HCT116 (cell line): ENCODE measurements around the gene ZFR2. TPM values are rescaled to one million over a fixed set of nuclear protein-coding genes. Genes with fewer than 3 reads are reported as not detected.

Source experiments
- ATAC-seq: fragments of 200-7000 bp; cut with Tn5 transposase; 2 replicates; pipeline ENCODE4 v1.9.1; 2020; ENCODE audit warnings: mild to moderate bottlenecking, moderate library complexity
- BruUV-seq: library from RNA; stranded (reverse); fragments of 400-500 nt; replicated peaks from 2 replicates; lab custom pipeline; 2021; lab: Mats Ljungman, UMichigan
- CTCF ChIA-PET: fragments of 300-600 bp; sonication (Branson Sonifier 250); formaldehyde crosslinking; loops from one replicate; lab custom pipeline; 2021; ENCODE audit warnings: antibody characterized with exemption; lab: Charles Lee
- POLR2A ChIA-PET: fragments of 300-600, 350-600 bp; sonication (Branson Sonifier 250); formaldehyde crosslinking; loops from one replicate; lab custom pipeline; 2021; ENCODE audit warnings: antibody characterized with exemption; lab: Charles Lee
- RAD21 ChIA-PET, 2 experiments: fragments of 300-600 bp; sonication (Branson Sonifier 250); formaldehyde crosslinking; loops; one replicate each; lab custom pipeline; 2023; ENCODE audit warnings: low total read pairs in 2 of 2; ENCODE audit not compliant: uncharacterized antibody in 2 of 2, unreplicated experiment in 2 of 2, low non-redundant PET in 1 of 2; lab: Charles Lee
- DNase-seq: peaks from one replicate; pipeline ENCODE4 v3.0.0-alpha.2; 2010; ENCODE audit warnings: low read depth, low spot score
- H2AFZ ChIP-seq: fragments of 200-600 bp; shearing (Covaris generic), sonication (generic); 2 replicates; pipeline ENCODE4 v1.6.1; 2017; ENCODE audit warnings: low read depth, mixed run types, mixed read lengths, antibody characterized with exemption, low read length; ENCODE audit not compliant: poor library complexity, severe bottlenecking
- H3K27ac ChIP-seq: 2 replicates; pipeline ENCODE4 v1.5.1; 2012; ENCODE audit warnings: low read depth, low read length
- H3K27me3 ChIP-seq: fragments of 200-600 bp; sonication (generic); 2 replicates; pipeline ENCODE4 v1.6.1; 2016; ENCODE audit warnings: mixed run types, low read length, mixed read lengths; ENCODE audit not compliant: insufficient read depth
- H3K36me3 ChIP-seq, 2 experiments: fragments of 200-500 bp in 1 of 2; fragments of 200-600 bp in 1 of 2; sonication (Bioruptor generic) in 1 of 2; sonication (generic) in 1 of 2; 2 replicates each; pipeline versions ENCODE4 v1.5.1 to v1.6.1; 2014 to 2016; ENCODE audit warnings: low read length in 2 of 2, inconsistent platforms in 1 of 2, mixed read lengths in 1 of 2, mixed run types in 1 of 2; ENCODE audit not compliant: insufficient read depth in 2 of 2, control insufficient read depth in 1 of 2
- H3K4me1 ChIP-seq, 2 experiments: fragments of 200-600 bp in 1 of 2; sonication (generic) in 1 of 2; 2 replicates each; pipeline versions ENCODE4 v1.5.1 to v1.6.1; 2012 to 2017; ENCODE audit warnings: low read length in 2 of 2, inconsistent platforms in 1 of 2, mild to moderate bottlenecking in 1 of 2, mixed read lengths in 1 of 2, mixed run types in 1 of 2, moderate library complexity in 1 of 2; ENCODE audit not compliant: insufficient read depth in 2 of 2, control insufficient read depth in 1 of 2
- H3K4me2 ChIP-seq: fragments of 200-600 bp; sonication (generic); 2 replicates; pipeline ENCODE4 v1.6.1; 2017; ENCODE audit warnings: mixed run types, low read length, mixed read lengths
- H3K4me3 ChIP-seq, 2 experiments: fragments of 200-600 bp in 1 of 2; sonication (generic) in 1 of 2; replicated peaks in 1 of 2; 2 replicates each; pipeline ENCODE4 v1.5.1; 2011 to 2016; ENCODE audit warnings: low read length in 2 of 2, control low read depth in 1 of 2, low read depth in 1 of 2, mild to moderate bottlenecking in 1 of 2, mixed read lengths in 1 of 2, mixed run types in 1 of 2
- H3K79me2 ChIP-seq: fragments of 200-600 bp; sonication (generic); 2 replicates; pipeline ENCODE4 v1.6.1; 2017; ENCODE audit warnings: mild to moderate bottlenecking, mixed run types, low read length, moderate library complexity, mixed read lengths; ENCODE audit not compliant: insufficient read depth
- H3K9ac ChIP-seq: fragments of 200-600 bp; sonication (generic); 2 replicates; pipeline ENCODE4 v1.6.1; 2016; ENCODE audit warnings: low read length, mixed read lengths
- H3K9me2 ChIP-seq: fragments of 200-600 bp; sonication (generic), shearing (Covaris generic); 2 replicates; pipeline ENCODE4 v1.6.1; 2017; ENCODE audit warnings: mixed run types, mild to moderate bottlenecking, moderate library complexity; ENCODE audit not compliant: insufficient read depth
- H3K9me3 ChIP-seq, 2 experiments: fragments of 200-500 bp in 1 of 2; fragments of 200-600 bp in 1 of 2; sonication (Bioruptor generic) in 1 of 2; sonication (generic) in 1 of 2; 2 replicates each; pipeline ENCODE4 v1.6.1; 2014 to 2017; ENCODE audit warnings: low read length in 2 of 2, mixed read lengths in 2 of 2, inconsistent platforms in 1 of 2, low read depth in 1 of 2, mild to moderate bottlenecking in 1 of 2, mixed run types in 1 of 2, moderate library complexity in 1 of 2; ENCODE audit not compliant: control insufficient read depth in 1 of 2, insufficient read depth in 1 of 2
- H4K20me1 ChIP-seq: fragments of 200-600 bp; sonication (generic), shearing (Covaris generic); 2 replicates; pipeline ENCODE4 v1.6.1; 2017; ENCODE audit warnings: mixed run types, mild to moderate bottlenecking, moderate library complexity; ENCODE audit not compliant: insufficient read depth
- EZH2phosphoT487 ChIP-seq: fragments of 200-600 bp; IDR thresholded peaks from 2 replicates; pipeline ENCODE4 v1.6.1; 2018; ENCODE audit warnings: antibody characterized with exemption, borderline replicate concordance
- YY1 ChIP-seq: IDR thresholded peaks from 2 replicates; pipeline ENCODE4 v1.6.1; 2011; ENCODE audit warnings: low read length, low read depth, moderate library complexity, mild to moderate bottlenecking; ENCODE audit not compliant: insufficient replicate concordance; ENCODE audit errors: extremely low read depth
- intact Hi-C: fragments of 100-400 bp; cut with micrococcal nuclease; formaldehyde crosslinking; loops from 2 replicates; pipeline ENCODE4 v1.10.0; 2022
- total RNA-seq: library from RNA; stranded (reverse); gene quantifications from one replicate; pipeline ENCODE4 v1.2.1, GENCODE V29; 2021; ENCODE audit not compliant: unreplicated experiment
- TF ChIP-seq, protein P1 (sequence below): IDR thresholded peaks from 2 replicates; pipeline ENCODE4 v1.6.1; 2012; ENCODE audit warnings: low read depth

Gene ZFR2
- total RNA-seq, 1 experiment from 2014 or later, result 0.34 TPM

- Histone ChIP-seq H3K4me2 (no peak overlapping the region), H3K27me3 (no peaks in the 10 kb centered on the region), H3K4me3 (no peak overlapping the region), H3K9ac (no peak overlapping the region), H3K4me1 (peaks cover 0 to 6% of the 10 kb centered on the region in 2 experiments; a peak in 1 of 4 replicates), H3K79me2 (no peaks in the 10 kb centered on the region)
- no peak for TF ChIP-seq EZH2phosphoT487
- TF ChIP-seq, protein P1, sequence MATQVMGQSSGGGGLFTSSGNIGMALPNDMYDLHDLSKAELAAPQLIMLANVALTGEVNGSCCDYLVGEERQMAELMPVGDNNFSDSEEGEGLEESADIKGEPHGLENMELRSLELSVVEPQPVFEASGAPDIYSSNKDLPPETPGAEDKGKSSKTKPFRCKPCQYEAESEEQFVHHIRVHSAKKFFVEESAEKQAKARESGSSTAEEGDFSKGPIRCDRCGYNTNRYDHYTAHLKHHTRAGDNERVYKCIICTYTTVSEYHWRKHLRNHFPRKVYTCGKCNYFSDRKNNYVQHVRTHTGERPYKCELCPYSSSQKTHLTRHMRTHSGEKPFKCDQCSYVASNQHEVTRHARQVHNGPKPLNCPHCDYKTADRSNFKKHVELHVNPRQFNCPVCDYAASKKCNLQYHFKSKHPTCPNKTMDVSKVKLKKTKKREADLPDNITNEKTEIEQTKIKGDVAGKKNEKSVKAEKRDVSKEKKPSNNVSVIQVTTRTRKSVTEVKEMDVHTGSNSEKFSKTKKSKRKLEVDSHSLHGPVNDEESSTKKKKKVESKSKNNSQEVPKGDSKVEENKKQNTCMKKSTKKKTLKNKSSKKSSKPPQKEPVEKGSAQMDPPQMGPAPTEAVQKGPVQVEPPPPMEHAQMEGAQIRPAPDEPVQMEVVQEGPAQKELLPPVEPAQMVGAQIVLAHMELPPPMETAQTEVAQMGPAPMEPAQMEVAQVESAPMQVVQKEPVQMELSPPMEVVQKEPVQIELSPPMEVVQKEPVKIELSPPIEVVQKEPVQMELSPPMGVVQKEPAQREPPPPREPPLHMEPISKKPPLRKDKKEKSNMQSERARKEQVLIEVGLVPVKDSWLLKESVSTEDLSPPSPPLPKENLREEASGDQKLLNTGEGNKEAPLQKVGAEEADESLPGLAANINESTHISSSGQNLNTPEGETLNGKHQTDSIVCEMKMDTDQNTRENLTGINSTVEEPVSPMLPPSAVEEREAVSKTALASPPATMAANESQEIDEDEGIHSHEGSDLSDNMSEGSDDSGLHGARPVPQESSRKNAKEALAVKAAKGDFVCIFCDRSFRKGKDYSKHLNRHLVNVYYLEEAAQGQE, result no peak
- no peak for TF ChIP-seq YY1
- TF ChIP-seq, all 23 proteins: peak for 0
- H3K9me2 ChIP-seq, result no peaks in the 10 kb centered on the region
- H3K36me3 ChIP-seq, result no peaks in the 10 kb centered on the region
- no TSS peak for BruUV-seq
- H3K27ac ChIP-seq, result no peak overlapping the region
- intact Hi-C loops, result no loop called here
- RAD21 ChIA-PET, result no interaction called here
- no peaks in the 10 kb centered on the region for H4K20me1 ChIP-seq
- CTCF ChIA-PET, result interaction anchor here (1.1 to 1.7 kb wide), 2 partner anchors 9 to 12 kb away, joined by 3 to 6 read pairs; no protein-coding TSS in a partner anchor
- H2AFZ ChIP-seq, result no peak overlapping the region
- no peak for ATAC-seq
- no peak for DNase-seq
- peaks cover 0 to 10% of the 10 kb centered on the region in 2 experiments; a peak in 1 of 4 replicates for H3K9me3 ChIP-seq
- POLR2A ChIA-PET, result interaction anchor here (1.5 kb wide), 1 partner anchor 72 kb away, joined by 4 read pairs; the partner anchor contains the start of gene MRPL54
Measured at GRCh38 chr19:3834349-3835054, 34.3 kb downstream of the ZFR2 start.
